OCI-LY3 (cell line): ENCODE measurements around the gene CARS1.

Experiments
- CTCF ChIP-seq: fragments of 200-600, 300-600 bp; sonication (generic); IDR thresholded peaks from 2 replicates; pipeline ENCODE4 v1.5.1; 2014; ENCODE audit warnings: antibody characterized with exemption, low read length, low read depth
- EZH2phosphoT487 ChIP-seq: fragments of 200-600 bp; shearing (Covaris generic); IDR thresholded peaks from 2 replicates; pipeline ENCODE4 v1.6.1; 2018; ENCODE audit warnings: antibody characterized with exemption, mixed run types, low read depth

GRCh38 chr11:3087821-3088800 is 30.9 kb upstream of the CARS1 start:
- TF ChIP-seq CTCF: no peak
- TF ChIP-seq EZH2phosphoT487: no peak
